Muscle layer of colon (tissue), 2 donors: ENCODE measurements around the gene HOMER2.
"Not testable (repeated sequence)": the region's sequence is repeated elsewhere in the genome, so short reads cannot be mapped to it uniquely, and the experiment has no call there.

Experiments used
- H3K27ac ChIP-seq: one replicate; pipeline ENCODE4 v1.7.0; 2013; ENCODE audit warnings: low read depth, mild to moderate bottlenecking, low read length, moderate library complexity
- H3K27me3 ChIP-seq, 2 donors: one replicate each; pipeline ENCODE4 v1.7.0; 2013; ENCODE audit warnings: low read length in 2 of 2, mild to moderate bottlenecking in 2 of 2; ENCODE audit not compliant: insufficient read depth in 2 of 2, control insufficient read depth in 1 of 2
- H3K36me3 ChIP-seq: one replicate; pipeline ENCODE4 v1.7.0; 2013; ENCODE audit warnings: mild to moderate bottlenecking, low read length; ENCODE audit not compliant: insufficient read depth
- H3K4me1 ChIP-seq: one replicate; pipeline ENCODE4 v1.7.0; 2013; ENCODE audit warnings: mild to moderate bottlenecking, low read length; ENCODE audit not compliant: insufficient read depth
- H3K4me3 ChIP-seq, 2 donors: one replicate each; pipeline ENCODE4 v1.7.0; 2013; ENCODE audit warnings: low read length in 2 of 2, low read depth in 1 of 2, mild to moderate bottlenecking in 1 of 2, moderate library complexity in 1 of 2
- H3K9ac ChIP-seq: one replicate; pipeline ENCODE4 v1.7.0; 2013; ENCODE audit warnings: low read length
- H3K9me3 ChIP-seq: one replicate; pipeline ENCODE4 v1.7.0; 2013; ENCODE audit warnings: mild to moderate bottlenecking, low read length
- donor health status: abdominal sarcoma.
- donor health status: Adenocarcinoma of cecum.

HOMER2 gene

GRCh38 chr15:82821396-82821795 is 131.1 kb downstream of the HOMER2 start:
- H3K27ac ChIP-seq, H3K27me3 ChIP-seq, H3K9me3 ChIP-seq, H3K4me3 ChIP-seq, H3K9ac ChIP-seq, H3K4me1 ChIP-seq: not testable (repeated sequence)
- H3K36me3 ChIP-seq: peaks cover 26% of the 10 kb centered on the region

GRCh38 chr15:82820128-82820527 is 132.4 kb downstream of the HOMER2 start:
- no peaks in the 10 kb centered on the region for H3K9me3 ChIP-seq
- H3K36me3 ChIP-seq: peaks cover 30% of the 10 kb centered on the region
- no peaks in the 10 kb centered on the region for H3K4me1 ChIP-seq

GRCh38 chr15:82812994-82813393 is 139.5 kb downstream of the HOMER2 start:
- Histone ChIP-seq H3K27ac (no peak overlapping the region), H3K27me3 (no peaks in the 10 kb centered on the region), H3K36me3 (peaks cover 25% of the 10 kb centered on the region)

More at GRCh38 chr15:82820128-82820527, 132.4 kb downstream of the HOMER2 start:
- Histone ChIP-seq H3K9ac (no peak overlapping the region), H3K27ac (no peak overlapping the region), H3K27me3 (no peaks in the 10 kb centered on the region), H3K4me3 (no peak overlapping the region)

GRCh38 chr15:82810890-82811426 is 141.6 kb downstream of the HOMER2 start:
- Histone ChIP-seq H3K4me1 (peaks cover 24% of the 10 kb centered on the region), H3K4me3 (peak overlapping the region; percentile 87 to 95), H3K9me3 (no peaks in the 10 kb centered on the region), H3K36me3 (peaks cover 14% of the 10 kb centered on the region), H3K27me3 (no peaks in the 10 kb centered on the region), H3K27ac (peak overlapping the region; percentile 97), H3K9ac (peak overlapping the region; percentile 93)

More at GRCh38 chr15:82812994-82813393, 139.5 kb downstream of the HOMER2 start:
- Histone ChIP-seq H3K4me3 (no peak overlapping the region), H3K4me1 (peaks cover 24% of the 10 kb centered on the region), H3K9ac (no peak overlapping the region), H3K9me3 (no peaks in the 10 kb centered on the region)

- peaks cover 10% of the 10 kb centered on the region for H3K36me3 ChIP-seq
- H3K4me3 ChIP-seq: peak overlapping the region; percentile 87 to 95
- H3K9me3 ChIP-seq: no peaks in the 10 kb centered on the region
- no peaks in the 10 kb centered on the region for H3K27me3 ChIP-seq
- peaks cover 24% of the 10 kb centered on the region for H3K4me1 ChIP-seq
- H3K9ac ChIP-seq: peak overlapping the region; percentile 93
- peak overlapping the region; percentile 97 for H3K27ac ChIP-seq
Measured at GRCh38 chr15:82810061-82810889, 142.2 kb downstream of the HOMER2 start.

GRCh38 chr15:82809308-82810060 is 143.0 kb downstream of the HOMER2 start, which contains the start of gene WHAMM:
Gene WHAMM, plus strand, starts transcription at chr15:82809628. Its CDS starts 99 bp downstream, at chr15:82809727.
- peak within 1 kb of the TSS; percentile 87 to 95 for H3K4me3 ChIP-seq
- no peaks in the 10 kb centered on the region for H3K27me3 ChIP-seq
- peaks cover 24% of the 10 kb centered on the region for H3K4me1 ChIP-seq
- H3K9me3 ChIP-seq: no peaks in the 10 kb centered on the region
- peaks cover 8% of the 10 kb centered on the region for H3K36me3 ChIP-seq
- H3K27ac ChIP-seq: peak within 1 kb of the TSS; percentile 97
- peak within 1 kb of the TSS; percentile 93 for H3K9ac ChIP-seq

GRCh38 chr15:82808634-82809041 is 143.9 kb downstream of the HOMER2 start:
- H3K4me1 ChIP-seq: peaks cover 24% of the 10 kb centered on the region
- no peak overlapping the region for H3K9ac ChIP-seq
- H3K27me3 ChIP-seq: no peaks in the 10 kb centered on the region
- H3K36me3 ChIP-seq: peaks cover under 1% of the 10 kb centered on the region
- H3K4me3 ChIP-seq: peak overlapping the region in 1 of 2 donors; percentile 95
- no peaks in the 10 kb centered on the region for H3K9me3 ChIP-seq
- peak overlapping the region; percentile 97 for H3K27ac ChIP-seq

GRCh38 chr15:82807920-82808633 is 144.4 kb downstream of the HOMER2 start:
- Histone ChIP-seq H3K9me3 (no peaks in the 10 kb centered on the region), H3K36me3 (no peaks in the 10 kb centered on the region), H3K27ac (no peak overlapping the region), H3K27me3 (no peaks in the 10 kb centered on the region), H3K4me1 (peaks cover 24% of the 10 kb centered on the region), H3K9ac (no peak overlapping the region), H3K4me3 (no peak overlapping the region)

- Histone ChIP-seq H3K36me3 (no peaks in the 10 kb centered on the region), H3K27ac (no peak within 1 kb of the TSS), H3K4me1 (peaks cover 10% of the 10 kb centered on the region), H3K4me3 (no peak within 1 kb of the TSS), H3K9ac (no peak within 1 kb of the TSS), H3K9me3 (no peaks in the 10 kb centered on the region), H3K27me3 (no peaks in the 10 kb centered on the region)
Measured at GRCh38 chr15:82805994-82806406, 146.5 kb downstream of the HOMER2 start, which contains the start of gene FSD2. Gene FSD2, minus strand, starts transcription at chr15:82806069. Its CDS starts 18,679 bp downstream, at chr15:82787390.

GRCh38 chr15:82804575-82804949 is 148.0 kb downstream of the HOMER2 start:
- peaks cover 5% of the 10 kb centered on the region for H3K4me1 ChIP-seq
- H3K27ac ChIP-seq: no peak overlapping the region
- no peak overlapping the region for H3K4me3 ChIP-seq

More at GRCh38 chr15:82804575-82804949, 148.0 kb downstream of the HOMER2 start:
- Histone ChIP-seq H3K36me3 (no peaks in the 10 kb centered on the region), H3K9ac (no peak overlapping the region), H3K27me3 (no peaks in the 10 kb centered on the region), H3K9me3 (no peaks in the 10 kb centered on the region)
